Measurements from ENCODE around the gene PPP3CA. TPM values are rescaled to one million over a fixed set of nuclear protein-coding genes. Genes with fewer than 3 reads are reported as not detected.
"Not testable (repeated sequence)": the region's sequence is repeated elsewhere in the genome, so short reads cannot be mapped to it uniquely, and the experiment has no call there.

PPP3CA gene
- total RNA-seq, 1 donor from 2014 or later, result 64.5 TPM

DNA sequence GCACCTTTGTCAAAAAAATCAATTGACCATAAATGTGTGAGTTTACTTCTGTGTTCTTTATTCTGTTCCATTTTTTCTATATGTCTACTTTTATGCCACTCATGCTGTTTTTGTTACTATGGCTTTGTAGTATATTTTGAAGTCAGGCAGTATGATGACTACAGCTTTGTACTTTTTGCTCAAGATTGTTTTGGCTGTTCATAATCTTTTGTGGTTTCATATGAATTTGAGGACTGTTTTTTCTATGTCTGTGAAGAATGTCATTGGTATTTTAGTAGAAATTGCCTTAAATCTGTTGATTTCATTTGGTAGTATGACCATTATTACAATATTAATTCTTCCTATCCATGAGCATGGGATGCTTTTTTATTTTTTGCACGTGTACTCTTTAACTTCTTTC, 346.8 kb downstream of the PPP3CA start:
- peaks cover 0 to 14% of the 10 kb centered on the region in 2 donors for H3K9me3 ChIP-seq
- no peak overlapping the region for H3K4me3 ChIP-seq
- H3K27me3 ChIP-seq, result no peaks in the 10 kb centered on the region
- TF ChIP-seq, protein P1, sequence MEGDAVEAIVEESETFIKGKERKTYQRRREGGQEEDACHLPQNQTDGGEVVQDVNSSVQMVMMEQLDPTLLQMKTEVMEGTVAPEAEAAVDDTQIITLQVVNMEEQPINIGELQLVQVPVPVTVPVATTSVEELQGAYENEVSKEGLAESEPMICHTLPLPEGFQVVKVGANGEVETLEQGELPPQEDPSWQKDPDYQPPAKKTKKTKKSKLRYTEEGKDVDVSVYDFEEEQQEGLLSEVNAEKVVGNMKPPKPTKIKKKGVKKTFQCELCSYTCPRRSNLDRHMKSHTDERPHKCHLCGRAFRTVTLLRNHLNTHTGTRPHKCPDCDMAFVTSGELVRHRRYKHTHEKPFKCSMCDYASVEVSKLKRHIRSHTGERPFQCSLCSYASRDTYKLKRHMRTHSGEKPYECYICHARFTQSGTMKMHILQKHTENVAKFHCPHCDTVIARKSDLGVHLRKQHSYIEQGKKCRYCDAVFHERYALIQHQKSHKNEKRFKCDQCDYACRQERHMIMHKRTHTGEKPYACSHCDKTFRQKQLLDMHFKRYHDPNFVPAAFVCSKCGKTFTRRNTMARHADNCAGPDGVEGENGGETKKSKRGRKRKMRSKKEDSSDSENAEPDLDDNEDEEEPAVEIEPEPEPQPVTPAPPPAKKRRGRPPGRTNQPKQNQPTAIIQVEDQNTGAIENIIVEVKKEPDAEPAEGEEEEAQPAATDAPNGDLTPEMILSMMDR (IDR thresholded peaks at IDR 0.05), result no peak
- no peak overlapping the region for H3K27ac ChIP-seq
- no peak for DNase-seq (ENCODE audit: low spot score in 2 of 2)
- H3K36me3 ChIP-seq, result no peaks in the 10 kb centered on the region
- no peaks in the 10 kb centered on the region for H3K4me1 ChIP-seq
- intact Hi-C loops (cut with DNase I), result no loop called here

DNA sequence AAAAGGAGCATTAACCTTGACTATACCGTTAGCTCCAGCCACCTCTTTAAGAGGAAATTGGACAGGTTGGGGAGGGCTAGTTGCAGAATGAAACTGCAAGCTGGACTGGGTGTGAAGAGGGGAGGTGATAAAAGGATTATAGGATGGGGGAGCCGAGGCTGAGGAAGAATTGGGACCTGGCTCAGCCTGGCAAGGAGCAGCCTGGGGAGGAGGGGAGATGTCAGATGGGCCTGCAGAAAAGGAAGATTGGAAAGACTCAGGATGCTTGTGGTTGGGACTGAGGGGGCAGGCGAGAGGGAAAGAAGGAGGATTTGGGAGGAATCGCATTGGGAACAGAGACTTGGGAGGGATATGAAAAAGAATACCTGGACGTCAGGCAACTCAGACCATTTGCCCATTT, 351.7 kb downstream of the PPP3CA start:
- no peaks in the 10 kb centered on the region for H3K27me3 ChIP-seq
- no peak overlapping the region for H3K4me3 ChIP-seq
- H3K27ac ChIP-seq, result no peak overlapping the region
- DNase-seq (ENCODE audit: low spot score in 2 of 2), result no peak
- TF ChIP-seq, protein P1 (IDR thresholded peaks at IDR 0.05), result no peak
- intact Hi-C loops (cut with DNase I), result no loop called here
- peaks cover 0 to 6% of the 10 kb centered on the region in 2 donors for H3K9me3 ChIP-seq
- H3K4me1 ChIP-seq, result no peaks in the 10 kb centered on the region
- H3K36me3 ChIP-seq, result no peaks in the 10 kb centered on the region

DNA sequence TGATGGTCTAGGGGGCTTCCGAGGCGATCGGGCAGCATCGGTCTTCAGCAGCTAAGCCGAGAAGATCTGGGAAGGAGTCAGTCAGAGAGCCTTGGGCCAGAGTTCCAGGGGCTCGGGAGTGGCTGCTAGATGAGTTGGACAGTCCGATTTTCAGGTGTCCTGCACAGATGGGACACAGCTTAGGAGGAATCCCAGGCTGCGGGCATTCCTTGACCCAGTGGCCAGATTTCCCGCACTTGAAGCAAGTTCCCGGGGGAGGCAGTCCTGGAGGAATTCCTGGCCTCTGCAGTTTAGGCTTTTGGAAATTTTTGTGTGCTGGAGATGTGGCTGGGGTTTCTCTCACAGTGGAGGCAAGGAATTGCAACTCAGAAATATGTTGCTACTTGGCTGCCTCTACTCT, 352.3 kb downstream of the PPP3CA start:
- H3K9me3 ChIP-seq; H3K4me3 ChIP-seq; intact Hi-C loops (cut with DNase I); H3K4me1 ChIP-seq; H3K27ac ChIP-seq; H3K27me3 ChIP-seq; DNase-seq (ENCODE audit: low spot score in 2 of 2); H3K36me3 ChIP-seq: not testable (repeated sequence)

DNA sequence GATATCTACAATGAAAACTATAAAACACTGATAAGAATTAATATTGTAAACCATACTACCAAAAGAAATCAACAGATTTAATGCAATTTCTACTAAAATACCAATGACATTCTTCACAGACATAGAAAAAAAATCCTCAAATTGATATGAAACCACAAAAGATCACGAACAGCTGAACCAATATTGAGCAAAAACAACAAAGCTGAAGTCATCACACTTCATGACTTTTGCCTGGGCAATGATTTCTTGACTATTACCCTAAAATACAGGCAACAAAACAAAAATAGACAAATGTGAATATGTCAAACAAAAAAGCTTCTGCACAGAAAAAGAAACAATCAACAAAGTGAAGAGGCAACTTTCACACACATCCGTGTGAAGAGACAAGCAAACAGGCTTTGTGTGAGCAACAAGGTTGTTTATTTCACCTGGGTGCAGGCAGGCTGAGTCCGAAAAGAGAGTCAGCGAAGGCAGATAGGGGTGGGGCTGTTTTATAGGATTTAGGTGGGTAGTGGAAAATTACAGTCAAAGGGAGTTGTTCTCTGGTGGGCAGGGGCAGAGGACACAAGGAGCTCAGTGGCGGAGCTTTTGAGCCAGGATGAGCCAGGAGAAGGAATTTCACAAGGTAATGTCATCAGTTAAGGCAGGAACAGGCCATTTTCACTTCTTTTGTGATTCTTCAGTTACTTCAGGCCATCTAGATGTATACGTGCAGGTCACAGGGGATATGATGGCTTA, 355.8 kb downstream of the PPP3CA start:
- H3K9me3 ChIP-seq; H3K4me1 ChIP-seq; H3K4me3 ChIP-seq; intact Hi-C loops (cut with DNase I); H3K27me3 ChIP-seq; H3K36me3 ChIP-seq; DNase-seq (ENCODE audit: low spot score in 2 of 2); H3K27ac ChIP-seq: not testable (repeated sequence)

DNA sequence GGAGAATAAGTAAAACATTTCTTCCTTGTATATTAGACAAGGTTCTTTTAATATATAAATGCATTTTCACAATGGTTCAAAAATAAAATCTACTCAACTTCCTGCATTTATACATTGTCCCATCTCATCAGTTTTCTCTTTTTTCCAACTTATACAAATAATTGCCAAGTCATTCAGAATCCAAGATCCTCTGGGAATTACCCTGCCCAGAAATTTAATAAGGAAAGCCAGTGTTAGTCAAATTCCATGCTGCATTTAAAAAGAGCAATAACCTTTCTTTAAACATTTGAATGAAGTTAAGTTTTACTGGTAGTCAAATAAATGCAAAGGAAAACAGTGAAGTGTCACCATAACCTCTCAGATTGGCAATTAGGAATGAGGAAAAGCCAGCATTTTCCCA, 357.9 kb downstream of the PPP3CA start:
- Histone ChIP-seq H3K36me3 (no peaks in the 10 kb centered on the region), H3K4me3 (no peak overlapping the region)

DNA sequence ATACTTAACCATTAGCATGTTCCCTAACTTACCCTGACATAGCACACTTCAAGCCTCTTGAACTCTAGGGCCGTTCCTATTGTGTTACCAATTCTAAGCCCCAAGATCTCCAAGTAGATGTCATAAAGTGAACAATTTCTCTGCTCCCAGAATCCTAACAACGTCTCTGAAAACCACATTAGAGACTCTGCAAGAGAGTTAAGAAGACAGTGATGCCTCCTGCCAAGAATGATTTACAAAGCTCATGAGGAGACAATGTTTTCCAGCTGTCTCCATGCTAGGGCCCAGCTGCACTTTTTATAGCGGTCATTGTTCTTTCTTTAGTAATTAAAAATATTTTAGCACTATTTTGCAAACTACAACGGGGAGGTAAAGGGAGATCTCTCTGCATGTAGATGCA, 358.4 kb downstream of the PPP3CA start:
- Histone ChIP-seq H3K27me3 (no peaks in the 10 kb centered on the region), H3K36me3 (no peaks in the 10 kb centered on the region), H3K4me1 (no peaks in the 10 kb centered on the region), H3K27ac (no peak overlapping the region), H3K4me3 (no peak overlapping the region), H3K9me3 (no peaks in the 10 kb centered on the region)
- TF ChIP-seq, protein P1 (IDR thresholded peaks at IDR 0.05), result no peak
- intact Hi-C loops (cut with DNase I), result no loop called here
- no peak for DNase-seq (ENCODE audit: low spot score in 2 of 2)

More for the DNA sequence above, 357.9 kb downstream of the PPP3CA start:
- no peak for DNase-seq (ENCODE audit: low spot score in 2 of 2)
- no peak overlapping the region for H3K27ac ChIP-seq
- intact Hi-C loops (cut with DNase I), result no loop called here
- no peaks in the 10 kb centered on the region for H3K9me3 ChIP-seq
- no peaks in the 10 kb centered on the region for H3K27me3 ChIP-seq
- no peaks in the 10 kb centered on the region for H3K4me1 ChIP-seq
- TF ChIP-seq, protein P1 (IDR thresholded peaks at IDR 0.05), result no peak
